HG02981 (cell line): ENCODE data around the gene AKT3.

ENCODE experiments used
- ATAC-seq: cut with Tn5 transposase; IDR thresholded peaks from one replicate; pipeline ENCODE4 v1.9.1; 2021; ENCODE audit warnings: mild to moderate bottlenecking, moderate library complexity; ENCODE audit not compliant: unreplicated experiment

The AKT3 gene

DNA sequence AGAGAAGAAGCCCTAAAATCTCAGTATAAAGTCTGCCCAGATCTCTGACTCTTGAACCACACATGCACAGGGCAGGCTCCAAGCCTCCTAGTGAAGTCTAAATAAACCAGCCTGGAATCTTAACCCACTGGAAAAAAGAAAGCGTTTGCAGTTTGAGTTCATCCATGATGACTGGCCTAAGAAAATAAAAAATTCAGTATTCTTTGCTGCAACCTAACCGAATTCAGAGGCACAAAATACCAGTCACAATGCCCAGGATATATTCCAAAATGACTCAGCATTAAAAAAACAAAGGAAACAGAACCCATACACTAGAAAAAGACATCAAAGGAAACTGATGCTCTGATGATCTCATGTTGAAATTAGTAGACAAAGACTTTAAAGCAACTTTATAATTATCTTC lies 325.0 kb downstream of the AKT3 start:
- no peak for ATAC-seq

DNA sequence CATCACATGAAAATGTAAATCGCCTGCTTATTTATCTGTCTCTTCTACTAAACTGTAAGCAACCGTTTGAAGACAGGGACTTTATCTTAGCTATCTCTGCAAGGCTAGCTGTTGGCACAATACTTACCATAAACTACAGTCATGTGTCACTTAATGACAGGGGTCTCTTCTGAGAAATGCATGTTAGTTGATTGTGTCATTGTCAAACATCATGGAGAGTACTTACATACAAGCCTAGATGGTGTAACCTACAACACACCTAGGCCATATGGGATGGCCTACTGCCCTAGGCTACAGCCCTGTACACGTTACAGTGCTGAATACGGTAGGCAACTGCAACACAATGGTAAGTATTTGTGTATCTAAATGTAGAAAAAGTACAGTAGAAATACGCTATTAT lies 326.3 kb downstream of the AKT3 start:
- ATAC-seq = no peak

DNA sequence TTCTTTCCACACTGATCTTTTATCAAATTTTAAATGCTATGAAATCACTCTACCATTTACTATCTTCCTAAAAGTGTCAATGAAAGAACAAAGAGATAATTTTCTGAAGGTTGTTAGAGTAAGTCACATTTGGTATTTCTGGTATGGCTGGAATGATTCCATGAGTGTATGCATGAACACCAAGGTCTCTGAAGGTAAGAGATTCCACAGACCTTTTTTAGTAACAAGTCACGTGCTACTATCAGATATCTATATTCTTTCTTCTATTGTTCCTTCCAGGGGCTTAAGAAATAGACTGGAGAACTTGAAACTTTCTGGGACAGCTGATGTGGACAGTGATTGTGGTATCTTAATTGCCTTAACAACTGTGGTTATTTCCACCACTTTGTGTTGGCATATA lies 329.2 kb downstream of the AKT3 start:
- no peak for ATAC-seq

DNA sequence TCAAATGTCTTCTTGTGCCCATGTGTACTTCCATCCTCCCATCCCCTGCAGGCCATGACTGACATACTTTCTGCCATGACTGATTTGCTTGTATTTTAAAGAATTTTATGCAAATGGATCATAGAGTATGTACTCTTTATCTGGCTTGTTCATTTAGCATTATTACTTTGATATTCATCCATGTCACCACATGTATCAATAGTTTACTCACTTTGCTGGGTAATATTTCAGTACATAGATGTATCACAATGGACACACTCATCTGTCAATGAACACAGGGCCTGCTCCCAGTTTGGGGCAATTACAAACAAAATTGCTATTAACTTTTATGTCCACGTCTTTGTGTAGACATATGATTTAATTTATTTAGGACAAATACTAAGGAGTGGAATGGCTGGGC lies 335.1 kb downstream of the AKT3 start:
- ATAC-seq = no peak

DNA sequence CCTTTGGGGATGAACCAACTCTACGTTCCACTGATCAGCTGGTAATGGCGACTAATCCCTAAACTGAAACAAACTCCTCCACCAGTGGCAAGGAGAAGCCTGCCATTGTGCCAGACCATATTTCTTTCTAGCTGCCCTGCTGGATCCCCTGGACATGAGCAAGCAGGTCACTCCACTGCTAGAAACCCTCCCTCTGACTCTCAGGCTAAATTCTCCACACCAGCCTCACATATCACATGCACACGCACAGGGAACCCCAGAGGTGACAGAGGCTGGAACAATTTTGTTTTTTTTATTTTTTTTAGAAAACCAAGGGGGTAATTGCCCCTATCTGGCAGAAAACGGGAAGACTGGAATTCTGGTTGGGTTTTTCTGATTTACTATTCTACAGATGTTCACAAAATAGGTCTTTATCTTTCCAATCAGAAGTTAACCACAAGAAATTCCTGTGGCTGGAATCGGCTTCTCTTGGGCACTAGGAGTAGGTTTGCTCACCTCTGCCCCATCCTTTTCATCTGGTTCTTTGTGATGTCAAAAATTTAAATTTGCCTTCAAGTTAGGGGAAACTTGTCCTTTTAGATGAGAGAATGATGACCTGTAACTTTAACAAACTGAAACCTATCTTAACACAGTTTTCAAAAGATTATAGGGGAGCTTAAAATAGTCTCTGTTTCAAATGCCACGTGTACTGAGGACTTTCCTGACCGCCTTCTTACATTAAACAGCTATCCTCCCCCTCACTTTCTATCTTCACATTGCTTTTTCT lies 336.1 kb downstream of the AKT3 start:
- no peak for ATAC-seq

DNA sequence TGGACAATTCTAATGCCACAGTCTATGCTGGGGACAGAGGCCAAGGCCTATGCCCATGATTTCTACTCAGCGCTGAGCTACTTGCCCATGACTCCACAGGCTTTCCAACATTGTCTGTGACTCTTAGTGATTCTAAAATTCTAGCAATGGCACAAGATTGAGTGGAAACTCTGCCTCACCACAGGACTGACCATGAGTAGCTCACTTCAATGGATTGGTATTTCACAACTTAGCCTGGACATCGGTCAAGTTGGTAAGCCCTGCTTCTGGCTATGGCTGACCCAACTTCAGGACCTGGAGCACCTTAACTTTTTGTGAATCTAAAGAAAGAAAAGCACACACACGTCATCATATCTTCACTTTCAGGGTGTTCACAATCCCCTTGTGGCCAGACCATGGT lies 339.1 kb downstream of the AKT3 start:
- no peak for ATAC-seq

DNA sequence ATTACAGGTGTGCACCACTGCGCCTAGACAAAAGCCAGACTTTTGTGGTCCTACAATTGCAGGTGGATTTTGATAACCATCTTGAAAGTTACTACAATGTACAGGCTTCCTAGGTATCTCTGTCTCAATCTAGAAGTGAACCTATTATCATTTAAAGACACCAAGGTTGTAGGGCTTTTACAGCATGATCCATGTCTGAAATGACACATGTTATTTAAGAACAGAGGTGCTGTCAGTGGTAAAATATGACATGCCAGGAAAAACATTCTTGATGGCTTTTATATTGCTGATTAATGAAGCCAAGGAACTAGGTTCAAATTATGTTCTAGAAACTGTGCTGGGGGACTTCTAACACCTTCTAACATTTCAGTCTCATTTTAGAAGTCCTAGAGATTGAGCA lies 341.1 kb downstream of the AKT3 start:
- no peak for ATAC-seq

DNA sequence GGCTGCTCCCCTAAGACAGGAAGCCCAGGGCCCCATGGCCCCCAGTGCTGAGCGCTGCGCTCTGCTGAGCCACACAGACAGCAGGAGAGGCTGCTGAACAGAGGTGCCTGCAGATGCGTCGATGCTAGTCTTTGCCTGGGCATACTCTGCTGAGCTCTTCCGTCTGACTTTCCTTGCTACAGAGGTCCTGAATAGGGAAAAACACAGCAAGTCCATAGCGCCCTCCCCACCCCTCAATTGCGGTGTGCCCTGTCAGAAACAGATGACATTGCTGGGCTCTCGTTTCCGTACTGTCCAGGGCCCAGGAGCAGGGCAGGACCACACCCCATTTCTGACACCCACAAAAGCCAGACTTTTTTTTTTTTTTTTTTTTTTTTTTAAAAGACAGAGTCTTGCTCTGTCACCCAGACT lies 341.7 kb downstream of the AKT3 start:
- peak; percentile 74 for ATAC-seq

DNA sequence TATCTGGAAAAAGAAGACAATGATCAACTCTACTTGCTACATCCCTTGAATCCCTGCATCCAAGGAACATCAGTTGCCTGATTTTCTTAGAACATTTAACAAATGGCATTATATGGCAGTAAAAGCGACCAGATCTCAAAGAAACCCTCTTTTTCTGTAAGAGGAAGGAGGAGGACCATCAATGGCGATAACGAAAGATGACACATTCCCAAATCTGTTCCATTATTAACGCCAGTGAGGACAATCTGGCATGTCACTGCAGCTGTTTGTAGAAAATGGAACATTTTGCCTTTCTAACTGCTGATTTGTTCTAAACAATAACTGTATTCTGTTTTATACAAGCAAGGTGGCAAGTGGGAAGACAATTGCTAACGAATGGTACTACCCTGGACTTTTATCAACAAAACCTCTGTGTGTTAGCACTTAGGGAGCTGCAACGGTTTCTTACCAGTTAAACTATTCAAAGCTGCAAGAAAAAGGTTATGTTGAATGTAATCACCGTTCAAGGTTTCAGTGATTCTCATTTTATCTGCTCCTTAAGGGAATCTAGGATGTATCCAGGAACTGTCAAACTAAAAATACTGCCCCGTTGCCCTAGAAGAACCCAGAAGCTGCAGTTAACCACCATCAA lies 342.3 kb downstream of the AKT3 start:
- ATAC-seq = peak; percentile 7

DNA sequence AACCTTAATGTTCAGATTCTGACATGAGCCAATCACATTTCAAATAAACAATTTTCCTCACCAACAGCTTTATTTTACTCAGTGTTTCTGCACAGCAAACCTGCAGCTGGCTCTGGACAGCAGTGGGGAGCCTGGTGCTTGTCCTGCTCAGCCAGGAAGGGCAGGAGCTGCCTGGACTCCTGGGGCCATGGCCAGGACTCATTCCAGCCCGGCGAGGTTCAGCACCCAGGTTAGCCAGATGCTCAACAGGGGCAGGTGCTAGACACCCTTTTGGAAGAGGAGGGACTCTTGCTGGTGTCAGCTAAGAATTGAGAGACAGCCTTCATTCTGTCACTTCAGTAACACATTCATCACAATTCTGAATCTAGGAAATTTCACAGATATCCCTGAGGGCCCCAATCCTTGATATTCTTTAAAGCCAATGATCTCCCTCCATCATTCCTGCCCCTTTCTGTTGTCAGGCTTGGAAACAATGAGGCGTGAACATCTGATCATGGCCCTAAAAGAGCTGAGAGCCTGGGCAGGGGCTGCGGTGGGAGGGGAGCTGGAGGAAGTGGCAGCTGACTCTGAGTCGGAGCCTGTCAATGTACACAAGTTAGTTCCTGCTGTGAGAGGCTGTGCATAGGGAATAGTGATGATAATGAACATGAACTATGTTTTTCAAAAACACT lies 342.9 kb downstream of the AKT3 start:
- ATAC-seq = no peak

DNA sequence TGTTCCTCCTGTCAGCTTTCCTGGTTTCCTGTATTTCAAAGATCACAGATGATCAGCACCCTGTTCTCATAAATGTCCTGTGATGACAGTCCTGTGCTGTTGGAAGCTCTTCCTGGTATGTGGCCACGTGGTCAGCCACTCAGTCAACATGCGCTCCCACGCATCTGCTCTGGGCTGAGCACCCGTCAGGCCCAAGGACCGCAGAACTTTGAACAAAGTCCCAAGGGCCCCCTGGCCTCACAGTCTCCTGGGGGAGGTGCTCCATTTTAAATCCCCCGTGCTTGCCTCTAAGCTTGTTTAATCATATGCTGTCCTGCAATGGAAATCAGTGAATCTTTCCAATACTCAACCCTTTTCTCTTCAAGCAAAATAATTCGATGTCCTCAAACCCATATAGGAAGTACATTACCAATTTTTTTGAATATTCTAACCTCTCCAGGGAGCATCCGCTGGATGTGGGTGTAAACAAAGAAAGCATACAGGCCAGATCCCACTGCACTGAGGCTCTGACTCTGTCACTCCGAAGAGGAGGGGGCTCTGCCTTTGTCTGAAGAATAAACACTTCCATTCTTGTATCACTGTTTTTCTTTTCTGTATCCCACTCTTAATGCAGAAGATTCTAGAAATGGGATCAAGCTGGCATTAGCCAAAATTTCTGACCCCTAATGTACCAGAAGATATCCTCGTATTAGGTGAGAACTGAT lies 343.9 kb downstream of the AKT3 start:
- ATAC-seq = peak; percentile 59

DNA sequence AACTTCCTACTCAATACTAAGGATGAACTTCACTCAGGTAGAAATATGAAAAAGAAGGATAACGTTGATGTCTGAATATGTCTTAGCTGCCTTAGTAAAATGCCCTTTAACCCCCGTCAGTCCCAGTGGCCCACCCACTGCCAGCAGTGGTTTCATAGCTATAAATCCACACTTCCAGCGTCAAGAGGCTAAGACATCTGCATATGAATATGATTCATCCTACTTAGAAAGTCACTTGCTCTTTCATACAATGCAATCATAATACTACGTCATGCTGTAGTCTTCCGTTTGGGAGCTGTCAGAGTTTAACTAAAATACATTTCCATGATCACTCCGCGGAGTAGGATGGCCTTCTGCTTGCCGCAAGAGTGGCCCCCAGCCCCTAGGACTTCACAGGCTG lies 346.9 kb downstream of the AKT3 start:
- no peak for ATAC-seq

DNA sequence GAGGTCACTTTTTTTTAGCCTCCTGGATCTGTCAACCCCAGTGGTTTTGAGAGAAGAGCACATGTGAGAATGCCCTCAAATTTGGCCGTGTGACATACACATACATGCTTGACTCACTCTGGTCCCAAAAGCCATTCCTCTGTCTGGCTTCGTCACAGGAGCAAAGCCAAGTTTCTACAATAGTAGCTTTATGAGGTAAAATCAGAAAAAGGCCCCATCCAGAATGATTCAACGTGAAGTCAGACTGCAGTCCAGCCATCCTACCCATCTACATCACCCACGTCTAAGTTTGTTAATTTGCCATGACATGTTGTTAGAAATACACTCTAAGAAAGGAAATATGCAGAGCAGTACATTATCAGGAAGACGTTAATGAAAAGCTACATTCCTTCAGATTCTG lies 349.0 kb downstream of the AKT3 start:
- no peak for ATAC-seq

DNA sequence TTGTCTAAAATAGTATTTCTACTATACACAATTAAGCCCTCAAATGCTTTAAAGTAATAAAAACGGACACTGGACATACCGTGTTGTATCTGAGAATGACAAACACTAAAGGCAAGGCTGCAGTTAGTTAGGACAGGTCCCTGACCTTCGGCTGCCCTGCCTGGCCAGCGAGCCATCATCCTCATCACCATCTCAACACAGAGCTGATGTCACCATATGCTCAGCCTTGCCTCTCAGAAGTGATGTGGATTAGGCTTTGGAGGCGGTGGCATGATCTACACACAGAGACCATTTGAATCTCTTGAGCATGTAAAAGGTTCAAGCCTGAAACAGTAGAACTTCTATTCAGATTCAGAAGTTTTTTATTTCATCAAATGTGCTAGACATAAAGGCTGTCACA lies 349.5 kb downstream of the AKT3 start:
- no peak for ATAC-seq

DNA sequence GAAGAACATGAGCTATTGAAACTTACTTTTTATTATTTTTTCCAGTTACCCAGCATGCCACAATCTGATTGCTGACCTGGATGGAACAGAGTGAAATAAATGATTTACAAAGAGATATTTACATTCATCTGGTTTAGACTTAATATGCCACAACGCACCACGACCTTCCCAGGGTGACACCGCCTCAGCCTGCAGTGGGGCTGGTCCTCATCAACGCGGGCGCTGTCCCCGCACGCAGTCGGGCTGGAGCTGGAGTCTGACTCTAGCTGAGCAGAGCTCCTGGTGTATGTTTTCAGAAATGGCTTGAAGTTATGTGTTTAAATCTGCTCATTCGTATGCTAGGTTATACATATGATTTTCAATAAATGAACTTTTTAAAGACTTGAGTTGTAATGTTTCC lies 350.3 kb downstream of the AKT3 start:
- no peak for ATAC-seq

DNA sequence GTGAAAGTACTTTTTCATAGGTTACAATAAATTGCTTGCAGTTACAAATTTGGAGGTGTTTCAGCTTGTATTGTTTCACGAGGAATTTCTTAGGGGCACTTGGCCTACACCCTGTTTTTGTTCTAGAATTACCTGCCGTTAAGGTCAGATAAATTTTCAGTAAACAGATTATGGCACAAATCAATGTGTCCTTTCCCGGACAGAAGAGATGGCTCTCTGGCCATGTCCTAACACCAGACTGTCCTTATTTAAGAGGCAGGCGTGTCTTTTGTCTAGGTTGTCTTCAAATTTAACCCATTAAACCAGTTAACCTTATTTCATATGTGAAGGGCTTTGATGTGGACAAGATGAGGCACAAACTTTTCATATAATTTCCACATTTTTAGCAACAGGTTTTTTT lies 350.8 kb downstream of the AKT3 start:
- ATAC-seq = no peak

DNA sequence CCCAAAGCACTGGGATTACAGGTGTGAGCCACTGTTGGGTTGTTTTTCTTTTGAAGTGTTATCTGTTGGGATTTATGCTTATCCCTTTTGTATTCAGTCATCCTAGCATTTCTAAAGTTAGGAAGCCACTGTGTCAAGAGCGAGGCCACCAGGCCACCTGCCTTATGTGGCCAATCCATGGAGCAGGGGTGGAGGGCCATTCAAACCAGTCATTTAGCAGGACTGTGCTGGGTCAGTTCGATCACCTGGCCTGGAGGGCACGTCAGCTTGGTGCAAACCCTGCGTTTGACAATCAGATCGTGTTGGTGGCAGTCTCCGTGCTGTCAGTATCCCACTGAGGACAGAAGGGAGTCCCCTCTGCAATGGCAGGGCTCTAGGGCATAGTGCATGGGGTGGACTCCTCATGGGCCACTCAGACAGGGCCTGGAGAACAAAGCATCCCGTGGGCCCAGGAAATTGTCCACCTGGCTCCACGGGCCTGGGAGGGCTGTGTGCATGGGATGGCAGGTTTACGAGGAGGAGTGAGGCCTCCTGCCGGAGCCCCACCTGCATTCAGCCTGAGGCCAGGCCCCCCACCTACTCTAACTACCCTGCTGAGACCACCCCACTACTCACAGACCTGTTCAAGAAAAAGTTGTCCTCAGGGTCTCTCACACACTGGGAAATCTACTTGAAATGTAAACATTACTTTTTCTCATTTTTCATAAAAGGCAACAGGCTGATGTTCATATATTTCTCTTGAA lies 351.9 kb downstream of the AKT3 start:
- ATAC-seq = no peak

DNA sequence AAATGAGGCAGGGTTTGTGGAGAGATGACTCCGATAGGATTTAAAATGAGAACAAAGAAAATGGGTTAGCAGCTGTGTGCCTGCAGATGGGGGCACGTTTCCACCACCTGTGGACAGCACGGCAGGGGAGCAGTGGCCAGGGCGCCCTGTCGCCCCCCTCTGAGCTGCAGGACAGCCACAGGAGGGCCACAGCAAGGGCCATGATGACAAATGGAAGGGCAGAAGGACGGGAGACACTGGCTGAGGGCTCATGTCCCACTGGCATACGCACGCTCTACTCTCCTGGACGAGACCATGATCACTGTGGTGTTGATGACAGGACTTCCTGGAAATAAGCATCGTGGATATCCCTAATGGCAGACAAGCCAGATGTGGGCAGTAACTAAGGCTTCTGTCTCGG lies 353.2 kb downstream of the AKT3 start:
- no peak for ATAC-seq

DNA sequence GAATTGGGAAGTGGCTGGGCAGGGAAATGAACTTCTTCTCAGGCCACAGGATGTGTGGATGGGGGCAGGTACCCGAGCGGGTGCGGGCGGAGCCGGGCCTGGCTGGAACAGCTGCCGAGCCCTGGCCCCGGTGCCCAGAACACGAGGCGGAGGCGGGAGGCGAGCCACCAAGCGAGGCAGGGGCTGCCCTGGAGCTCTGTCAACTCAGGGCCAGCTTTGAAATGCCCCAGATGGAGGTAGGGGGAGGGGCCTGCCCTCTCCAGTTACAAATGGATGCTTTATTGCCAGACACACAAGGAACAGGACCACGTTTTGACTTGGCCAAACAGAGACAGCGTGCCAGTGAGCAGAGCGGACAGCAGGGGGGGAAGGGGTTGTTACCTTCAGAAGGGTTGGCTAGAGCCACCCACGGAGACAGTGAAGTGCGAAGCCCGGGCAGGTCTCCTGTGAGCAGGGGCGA lies 353.8 kb downstream of the AKT3 start:
- ATAC-seq = no peak

DNA sequence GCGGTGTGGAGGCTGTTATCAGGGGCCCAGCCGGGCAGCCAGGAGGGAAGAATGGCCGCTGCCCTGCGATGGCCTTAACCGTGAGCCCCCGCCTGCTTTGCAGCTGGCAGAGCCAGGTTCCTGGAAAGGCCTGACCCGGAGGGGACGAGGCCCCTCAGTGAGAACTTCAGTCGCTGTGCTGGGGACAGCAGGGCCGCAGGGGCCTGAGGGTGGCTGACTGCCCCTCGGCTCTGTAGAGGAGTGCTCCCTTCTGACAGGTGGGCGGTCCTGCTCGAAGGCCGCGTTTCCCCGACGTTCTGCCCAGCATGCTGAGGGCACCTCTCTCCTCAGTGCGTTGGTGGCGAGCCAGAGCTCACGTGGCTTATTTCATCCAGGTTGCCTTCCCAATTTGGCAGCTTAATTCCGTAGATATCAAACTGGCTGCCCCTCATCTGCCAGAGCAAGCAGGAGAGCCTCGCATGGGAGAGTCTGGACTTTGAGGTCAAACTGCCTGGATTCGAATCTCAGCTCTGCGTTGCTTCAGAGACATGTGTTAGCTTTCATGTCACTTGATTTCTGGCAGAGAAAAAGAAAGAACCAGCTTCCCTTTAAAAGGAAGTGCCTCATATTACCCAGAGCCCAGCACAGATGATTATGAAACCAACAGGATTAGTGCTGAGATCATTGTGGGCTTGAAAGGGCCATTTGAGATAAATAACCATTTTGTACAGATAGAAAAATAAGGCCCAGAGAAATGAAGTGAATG lies 354.4 kb downstream of the AKT3 start:
- ATAC-seq = no peak
